ENCODE measurements around the gene MOGAT2.
"Not testable (repeated sequence)": the region's sequence is repeated elsewhere in the genome, so short reads cannot be mapped to it uniquely, and the experiment has no call there.

MOGAT2 gene

GRCh38 chr11:75719340-75720239 lies 2.0 kb downstream of the MOGAT2 start:
- DNase-seq = no peak

- no peak for DNase-seq
These were observed 3.0 kb downstream of the MOGAT2 start for GRCh38 chr11:75720639-75721038.

GRCh38 chr11:75721852-75722668 lies 4.4 kb downstream of the MOGAT2 start:
- DNase-seq = no peak

GRCh38 chr11:75722669-75723042 lies 5.0 kb downstream of the MOGAT2 start:
- DNase-seq = no peak

- no peak for DNase-seq
These were observed 8.1 kb downstream of the MOGAT2 start for GRCh38 chr11:75725547-75726320.

- no peak for DNase-seq
These were observed 11.4 kb downstream of the MOGAT2 start for GRCh38 chr11:75728992-75729391.

GRCh38 chr11:75731095-75731494 lies 13.5 kb downstream of the MOGAT2 start:
- no peak for DNase-seq

GRCh38 chr11:75733071-75733430 lies 15.4 kb downstream of the MOGAT2 start:
- no peak for DNase-seq

GRCh38 chr11:75733431-75734107 lies 15.9 kb downstream of the MOGAT2 start:
- no peak for DNase-seq

GRCh38 chr11:75734491-75735180 lies 17.0 kb downstream of the MOGAT2 start:
- DNase-seq = no peak

GRCh38 chr11:75735181-75735845 lies 17.7 kb downstream of the MOGAT2 start:
- no peak for DNase-seq

- no peak for DNase-seq
These were observed 19.7 kb downstream of the MOGAT2 start for GRCh38 chr11:75737314-75737713.

- peak; percentile 7 for DNase-seq
These were observed 23.0 kb downstream of the MOGAT2 start for GRCh38 chr11:75740681-75741080.

GRCh38 chr11:75743159-75743558 lies 25.5 kb downstream of the MOGAT2 start:
- not testable (repeated sequence) for DNase-seq

GRCh38 chr11:75743711-75744563 lies 26.3 kb downstream of the MOGAT2 start:
- no peak for DNase-seq

- DNase-seq = no peak
These were observed 28.2 kb downstream of the MOGAT2 start for GRCh38 chr11:75745807-75746206.

- DNase-seq = not testable (repeated sequence)
These were observed 31.2 kb downstream of the MOGAT2 start for GRCh38 chr11:75748729-75749273.

- not testable (repeated sequence) for DNase-seq
These were observed 37.3 kb downstream of the MOGAT2 start for GRCh38 chr11:75754933-75755332.

- DNase-seq = no peak
These were observed 40.0 kb downstream of the MOGAT2 start for GRCh38 chr11:75757651-75758050.

GRCh38 chr11:75759832-75760231 lies 42.2 kb downstream of the MOGAT2 start:
- no peak for DNase-seq

Data from hematopoietic multipotent progenitor cell treated with erythropoietin and hydrocortisone succinate and interleukin-3 and kit ligand, for 4 days (in vitro differentiated cells).